HFFc6 (cell line): ENCODE data around the gene ISCU. TPM values are rescaled to one million over a fixed set of nuclear protein-coding genes. Genes with fewer than 3 reads are reported as not detected.
A peak's percentile ranks its signal among the peaks of the same experiment; 100 is the strongest.

Source experiments
- DNase-seq: peaks from one replicate; pipeline ENCODE4 v3.0.0-alpha.2; 2018
- H3K27ac Mint-ChIP-seq: 2 replicates; pipeline ENCODE4 v1.8.0; 2020; ENCODE audit warnings: mild to moderate bottlenecking, mixed read lengths
- H3K27me3 Mint-ChIP-seq: 2 replicates; pipeline ENCODE4 v1.8.0; 2021; ENCODE audit warnings: mild to moderate bottlenecking, moderate library complexity, mixed read lengths; ENCODE audit not compliant: insufficient read depth
- H3K36me3 Mint-ChIP-seq: 2 replicates; pipeline ENCODE4 v1.8.0; 2021; ENCODE audit warnings: low read depth, mixed read lengths
- H3K4me1 Mint-ChIP-seq: 2 replicates; pipeline ENCODE4 v1.8.0; 2020; ENCODE audit warnings: low read depth, mixed read lengths
- H3K4me3 Mint-ChIP-seq: 2 replicates; pipeline ENCODE4 v1.8.0; 2020; ENCODE audit warnings: mild to moderate bottlenecking, moderate library complexity, mixed read lengths
- H3K9me3 Mint-ChIP-seq: 2 replicates; pipeline ENCODE4 v1.8.0; 2020; ENCODE audit warnings: mild to moderate bottlenecking, mixed read lengths
- total RNA-seq, 6 experiments: library from RNA; stranded (reverse); fragmentation: NEBNext Ultra II Directional; extraction: Animal tissue kit (Norgen Biotek cat#: 25700); gene quantifications; 2 replicates in 1 of 6; 3 replicates in 5 of 6; pipeline ENCODE4 v1.2.3, GENCODE V29; 2021
- TF ChIP-seq, protein P1 (sequence below): fragments of 200-600 bp; sonication (generic); IDR thresholded peaks from 2 replicates; pipeline ENCODE4 v1.5.0; 2021; ENCODE audit warnings: antibody characterized with exemption, mild to moderate bottlenecking

ISCU gene
- total RNA-seq, 6 experiments from 2014 or later = 100 to 128 (median 107) TPM

DNA sequence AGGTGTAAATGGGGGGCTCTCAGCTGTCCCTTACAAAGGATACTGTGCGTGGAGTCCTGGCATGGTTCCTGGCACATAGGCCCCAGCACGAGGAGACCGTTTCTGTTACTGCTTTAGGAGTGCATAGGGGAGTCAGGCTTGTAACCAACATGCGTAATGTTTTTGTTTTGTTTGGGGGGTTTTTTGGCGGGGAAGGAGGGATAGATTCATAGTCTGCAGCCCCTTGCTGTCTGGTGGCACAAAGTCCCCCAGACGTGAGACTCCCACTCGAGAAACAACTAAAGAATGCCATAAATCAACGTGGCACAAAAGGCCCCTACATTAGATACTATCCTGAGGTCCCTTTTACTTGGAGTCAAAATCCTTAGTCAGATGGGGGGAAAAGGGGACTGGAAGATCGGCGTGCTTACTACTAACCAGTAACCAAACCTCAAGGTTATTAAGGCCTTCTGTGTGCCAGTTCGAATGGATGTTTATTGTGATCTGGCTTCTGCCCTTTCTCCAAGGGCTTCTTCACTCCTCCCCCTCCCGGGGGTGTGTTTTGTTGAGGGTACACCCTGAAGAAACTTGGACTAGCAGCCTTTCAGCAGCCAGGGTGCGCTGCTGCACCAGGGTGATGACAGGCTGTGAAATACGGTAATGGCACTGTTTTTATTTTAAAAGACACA is 874 bp downstream of the ISCU start:
- H3K9me3 Mint-ChIP-seq = no peaks in the 10 kb centered on the region
- H3K4me3 Mint-ChIP-seq = peak overlapping the region; percentile 99
- H3K36me3 Mint-ChIP-seq = peaks cover 16% of the 10 kb centered on the region
- peaks cover 3% of the 10 kb centered on the region; the same call in 1 of the 2 replicates for H3K27me3 Mint-ChIP-seq
- peaks cover 56% of the 10 kb centered on the region for H3K4me1 Mint-ChIP-seq
- DNase-seq = peak; percentile 82
- TF ChIP-seq, protein P1, sequence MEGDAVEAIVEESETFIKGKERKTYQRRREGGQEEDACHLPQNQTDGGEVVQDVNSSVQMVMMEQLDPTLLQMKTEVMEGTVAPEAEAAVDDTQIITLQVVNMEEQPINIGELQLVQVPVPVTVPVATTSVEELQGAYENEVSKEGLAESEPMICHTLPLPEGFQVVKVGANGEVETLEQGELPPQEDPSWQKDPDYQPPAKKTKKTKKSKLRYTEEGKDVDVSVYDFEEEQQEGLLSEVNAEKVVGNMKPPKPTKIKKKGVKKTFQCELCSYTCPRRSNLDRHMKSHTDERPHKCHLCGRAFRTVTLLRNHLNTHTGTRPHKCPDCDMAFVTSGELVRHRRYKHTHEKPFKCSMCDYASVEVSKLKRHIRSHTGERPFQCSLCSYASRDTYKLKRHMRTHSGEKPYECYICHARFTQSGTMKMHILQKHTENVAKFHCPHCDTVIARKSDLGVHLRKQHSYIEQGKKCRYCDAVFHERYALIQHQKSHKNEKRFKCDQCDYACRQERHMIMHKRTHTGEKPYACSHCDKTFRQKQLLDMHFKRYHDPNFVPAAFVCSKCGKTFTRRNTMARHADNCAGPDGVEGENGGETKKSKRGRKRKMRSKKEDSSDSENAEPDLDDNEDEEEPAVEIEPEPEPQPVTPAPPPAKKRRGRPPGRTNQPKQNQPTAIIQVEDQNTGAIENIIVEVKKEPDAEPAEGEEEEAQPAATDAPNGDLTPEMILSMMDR = peak; percentile 89
- peak overlapping the region; percentile 99 for H3K27ac Mint-ChIP-seq

- peak overlapping the region; percentile 99; the same call in 1 of the 2 replicates for H3K27ac Mint-ChIP-seq
- no peak for DNase-seq
- H3K9me3 Mint-ChIP-seq = no peaks in the 10 kb centered on the region
- H3K4me1 Mint-ChIP-seq = peaks cover 54% of the 10 kb centered on the region
- H3K36me3 Mint-ChIP-seq = peaks cover 17% of the 10 kb centered on the region
- peaks cover 3% of the 10 kb centered on the region; the same call in 1 of the 2 replicates for H3K27me3 Mint-ChIP-seq
- TF ChIP-seq, protein P1 = peak; percentile 58; the same call in 1 of the 2 replicates
- H3K4me3 Mint-ChIP-seq = peak overlapping the region; percentile 99
Measured at GRCh38 chr12:108563804-108564151, 1.4 kb downstream of the ISCU start.

GRCh38 chr12:108564724-108565123 is 2.3 kb downstream of the ISCU start:
- no peak overlapping the region for H3K4me3 Mint-ChIP-seq
- H3K4me1 Mint-ChIP-seq = peaks cover 50% of the 10 kb centered on the region
- DNase-seq = no peak
- H3K9me3 Mint-ChIP-seq = no peaks in the 10 kb centered on the region
- peaks cover 20% of the 10 kb centered on the region for H3K36me3 Mint-ChIP-seq
- TF ChIP-seq, protein P1 = no peak
- no peak overlapping the region for H3K27ac Mint-ChIP-seq
- H3K27me3 Mint-ChIP-seq = peaks cover 3% of the 10 kb centered on the region; the same call in 1 of the 2 replicates

DNA sequence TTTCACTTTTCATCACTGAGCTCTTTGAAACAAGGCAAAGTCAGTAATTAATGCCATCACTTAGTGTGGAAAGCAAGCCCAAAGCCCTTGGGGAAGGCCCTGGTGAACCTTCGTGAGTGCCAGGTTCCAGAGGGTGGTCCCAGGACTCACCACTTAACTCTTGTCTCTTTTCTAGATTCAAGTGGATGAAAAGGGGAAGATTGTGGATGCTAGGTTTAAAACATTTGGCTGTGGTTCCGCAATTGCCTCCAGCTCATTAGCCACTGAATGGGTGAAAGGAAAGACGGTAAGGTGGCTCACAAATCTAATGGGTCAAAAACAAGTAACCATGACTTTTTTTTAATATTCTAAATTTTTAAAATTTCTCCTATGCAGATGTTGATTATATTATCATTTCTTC is 2.8 kb downstream of the ISCU start:
- peaks cover 46% of the 10 kb centered on the region for H3K4me1 Mint-ChIP-seq
- TF ChIP-seq, protein P1 = no peak
- H3K27ac Mint-ChIP-seq = no peak overlapping the region
- DNase-seq = no peak
- peaks cover 3% of the 10 kb centered on the region; the same call in 1 of the 2 replicates for H3K27me3 Mint-ChIP-seq
- no peaks in the 10 kb centered on the region for H3K9me3 Mint-ChIP-seq
- peaks cover 20% of the 10 kb centered on the region for H3K36me3 Mint-ChIP-seq
- no peak overlapping the region for H3K4me3 Mint-ChIP-seq

DNA sequence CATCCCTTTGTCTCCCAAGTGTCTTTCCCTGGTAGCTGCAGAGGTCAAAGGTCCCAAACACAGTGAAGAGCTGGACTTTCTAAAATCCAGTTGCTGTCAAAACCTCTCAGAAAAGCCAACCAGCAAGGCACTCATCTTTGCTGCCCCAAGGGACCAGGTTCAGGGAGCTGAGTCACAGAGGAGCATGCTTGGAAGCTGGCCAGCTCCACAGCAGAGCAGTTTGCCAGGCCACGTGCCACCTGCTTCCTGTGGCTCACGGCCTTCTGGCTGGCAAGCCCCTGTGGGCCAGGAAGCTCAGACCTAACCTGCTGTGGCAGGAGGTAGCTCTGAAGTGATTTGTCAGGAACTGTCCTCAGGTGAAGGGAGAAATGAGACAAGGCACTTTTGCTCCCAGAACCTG is 3.6 kb downstream of the ISCU start:
- Mint-ChIP-seq H3K4me1 (peaks cover 45% of the 10 kb centered on the region), H3K27me3 (peaks cover 3% of the 10 kb centered on the region; the same call in 1 of the 2 replicates), H3K4me3 (peak overlapping the region; percentile 7; the same call in 1 of the 2 replicates), H3K36me3 (peaks cover 17% of the 10 kb centered on the region), H3K9me3 (no peaks in the 10 kb centered on the region), H3K27ac (peak overlapping the region; percentile 66)
- DNase-seq = peak; percentile 80
- TF ChIP-seq, protein P1 = no peak
